GM12892 (cell line): ENCODE results near the gene SLC66A2.

Experiments
- POLR2A ChIP-seq: IDR thresholded peaks from 2 replicates; pipeline ENCODE4 v1.6.1; 2011; ENCODE audit warnings: low read depth, low read length, control low read depth
- POLR2AphosphoS5 ChIP-seq: IDR thresholded peaks from 2 replicates; pipeline ENCODE4 v1.6.1; 2011; ENCODE audit warnings: low read depth, low read length, control low read depth
- TAF1 ChIP-seq: IDR thresholded peaks from 2 replicates; pipeline ENCODE4 v1.6.1; 2011; ENCODE audit warnings: low read depth, mild to moderate bottlenecking, control low read depth, low read length, borderline replicate concordance

DNA sequence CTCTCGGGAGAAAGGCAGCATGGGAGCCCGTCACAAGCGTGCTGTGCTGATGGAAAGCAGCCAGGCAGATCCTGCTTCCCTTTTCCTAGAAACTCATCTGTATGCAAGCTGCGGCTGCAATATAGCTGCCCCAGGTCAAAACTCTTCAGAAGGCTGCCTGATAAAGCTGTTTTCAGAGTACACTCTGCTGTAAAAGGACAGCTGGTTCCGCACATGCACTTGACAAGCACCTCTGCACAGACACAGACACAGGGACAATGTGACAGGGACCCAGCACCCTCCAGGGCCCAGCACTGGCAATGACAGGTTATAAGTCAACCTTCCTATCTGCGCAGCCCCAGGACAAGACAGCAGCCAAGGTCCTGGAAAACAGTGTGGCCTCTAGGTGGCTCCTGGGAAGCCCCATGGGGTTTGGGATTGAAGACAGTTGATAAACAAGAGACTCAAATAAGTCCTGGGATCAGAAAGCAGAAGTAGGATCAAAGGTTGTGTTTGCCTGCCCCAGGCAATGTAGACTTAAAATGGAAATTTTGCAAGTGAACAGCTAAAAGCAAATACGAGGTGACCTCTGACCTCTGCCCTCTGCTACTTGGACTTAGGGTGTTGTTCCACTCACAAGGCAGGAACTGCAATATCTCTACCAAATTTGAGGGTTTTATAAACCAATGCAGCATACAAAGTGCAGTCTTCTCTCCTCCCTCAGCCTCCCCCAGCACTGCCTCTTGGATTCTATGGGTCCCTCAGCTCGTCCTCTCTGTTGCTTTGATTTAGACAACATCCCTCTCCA, 16.9 kb downstream of the SLC66A2 start:
- TF ChIP-seq POLR2AphosphoS5 (no peak), POLR2A (no peak), TAF1 (no peak)
